Femur (tissue), 1 donor: ENCODE results near the gene GRB10.
"Not testable (repeated sequence)": the region's sequence is repeated elsewhere in the genome, so short reads cannot be mapped to it uniquely, and the experiment has no call there.

Experiments used
- DNase-seq: peaks from one replicate; pipeline ENCODE4 v3.0.0-alpha.2; 2017

The GRB10 gene

DNA sequence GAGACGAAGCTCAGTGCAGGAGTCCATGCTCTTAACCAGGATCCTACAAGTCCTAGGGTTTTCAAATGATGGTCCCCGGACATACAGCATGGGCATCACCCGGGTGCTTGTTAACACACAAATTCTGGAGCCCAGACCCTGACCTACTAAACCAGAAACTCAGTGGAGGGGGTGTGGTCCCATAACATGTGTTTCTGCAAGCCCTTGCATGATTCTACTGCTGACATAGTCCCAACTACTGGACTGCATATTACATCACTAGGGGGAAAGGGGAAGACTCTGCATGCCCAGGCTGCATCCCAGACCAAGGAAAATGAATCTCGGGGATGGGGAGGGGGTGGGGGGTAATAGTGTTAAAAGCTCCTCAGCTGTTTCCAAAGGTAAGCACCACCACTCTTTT lies 40.3 kb downstream of the GRB10 start:
- DNase-seq, result no peak

GRCh38 chr7:50739744-50740435 lies 42.8 kb downstream of the GRB10 start:
- DNase-seq, result no peak

DNA sequence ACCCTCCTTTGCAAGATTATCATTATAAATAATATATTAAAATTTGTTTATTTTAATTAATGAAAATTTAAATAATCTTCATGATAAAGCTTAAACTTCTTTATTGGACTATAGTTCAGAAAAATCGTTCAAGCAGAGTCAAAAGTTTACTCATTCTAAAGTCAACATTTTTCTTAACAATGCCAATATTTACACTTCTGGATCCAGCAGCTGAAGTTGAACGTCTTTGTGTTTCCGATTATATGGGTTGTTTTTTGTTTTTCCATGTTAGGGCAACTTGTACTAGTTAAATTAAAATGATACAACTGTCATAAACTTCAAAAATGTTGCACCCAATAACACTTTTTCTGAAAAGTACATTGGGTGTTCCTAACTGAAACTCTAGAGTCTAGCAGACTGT lies 43.8 kb downstream of the GRB10 start:
- DNase-seq, result no peak

DNA sequence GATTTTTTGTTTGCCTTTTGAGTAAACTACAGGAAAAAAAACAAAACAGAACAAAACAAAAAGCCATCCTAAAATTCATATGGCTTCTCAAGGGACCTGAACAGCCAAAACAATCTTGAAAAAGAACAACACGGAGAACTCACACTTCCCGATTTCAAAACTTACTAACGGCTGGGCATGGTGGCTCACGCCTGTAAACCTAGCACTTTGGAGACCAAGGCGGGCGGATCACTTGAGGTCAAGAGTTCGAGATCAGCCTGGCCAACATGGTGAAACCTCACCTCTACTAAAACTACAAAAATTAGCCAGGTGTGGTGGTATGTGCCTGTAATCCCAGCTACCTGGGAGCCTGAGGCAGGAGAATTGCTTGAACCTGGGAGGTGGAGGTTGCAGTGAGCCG lies 46.9 kb downstream of the GRB10 start:
- DNase-seq, result not testable (repeated sequence)

- DNase-seq, result no peak
Measured at GRCh38 chr7:50735333-50735732, 47.4 kb downstream of the GRB10 start.

DNA sequence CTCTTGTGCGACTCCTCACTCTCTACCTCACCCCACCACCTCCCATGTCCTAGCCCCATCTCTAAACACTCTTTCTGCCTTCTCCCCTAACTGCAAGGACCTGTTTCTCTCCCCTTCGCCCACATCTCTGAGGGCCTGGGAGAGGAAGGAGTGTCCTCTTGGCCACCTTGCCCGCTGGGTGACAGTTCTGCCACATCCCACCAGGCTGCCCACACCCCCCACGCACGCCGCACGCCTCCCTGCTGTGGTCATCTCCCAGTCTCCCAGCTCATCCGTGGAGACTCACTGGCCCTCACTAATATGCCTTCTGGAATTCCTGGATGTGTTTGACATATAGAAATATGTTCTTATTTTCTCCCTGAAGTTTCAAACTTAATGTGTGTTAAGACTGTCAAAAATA lies 48.5 kb downstream of the GRB10 start:
- no peak for DNase-seq

DNA sequence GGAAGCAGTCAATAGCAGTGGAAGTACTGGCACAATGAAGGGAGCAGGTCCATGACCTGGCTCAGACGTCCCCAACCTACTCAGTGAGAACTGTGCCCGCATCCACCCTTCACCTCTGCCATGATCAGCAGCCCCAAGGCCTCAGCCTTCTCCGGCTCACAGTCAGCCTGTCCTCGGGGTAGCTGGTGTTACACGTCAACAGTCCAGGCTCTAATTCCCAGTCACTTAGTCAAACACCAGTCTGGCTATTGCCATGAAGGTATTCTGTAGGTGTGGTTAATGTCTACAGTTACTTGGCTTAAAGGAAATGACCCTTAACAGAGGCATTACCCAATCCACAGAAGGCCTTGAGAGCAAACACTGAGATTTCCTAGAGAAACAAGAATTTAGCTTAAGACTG lies 49.1 kb downstream of the GRB10 start:
- no peak for DNase-seq

GRCh38 chr7:50731703-50732582 lies 50.8 kb downstream of the GRB10 start:
- DNase-seq, result no peak

GRCh38 chr7:50730446-50731400 lies 52.0 kb downstream of the GRB10 start:
- DNase-seq, result no peak

DNA sequence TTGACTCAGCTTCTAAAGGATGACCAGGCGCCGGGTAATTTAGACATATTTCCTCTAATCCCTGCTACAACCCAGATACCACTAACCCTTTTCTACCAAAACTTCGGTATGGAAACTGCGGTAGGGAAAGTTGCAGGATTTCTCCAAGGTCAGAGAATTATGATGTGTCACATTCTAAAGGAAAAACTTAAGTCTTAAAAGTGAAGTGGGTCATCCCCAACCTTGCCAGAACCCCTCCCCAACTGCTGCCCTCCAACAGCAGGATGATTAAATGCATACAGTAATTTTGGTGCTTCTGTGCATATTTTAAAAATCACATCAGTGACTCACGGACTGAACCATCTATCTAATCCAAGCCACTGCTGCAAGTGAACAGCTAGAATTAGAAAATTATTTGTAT lies 52.7 kb downstream of the GRB10 start:
- no peak for DNase-seq

- DNase-seq, result no peak
Measured at GRCh38 chr7:50728184-50728583, 54.5 kb downstream of the GRB10 start.

DNA sequence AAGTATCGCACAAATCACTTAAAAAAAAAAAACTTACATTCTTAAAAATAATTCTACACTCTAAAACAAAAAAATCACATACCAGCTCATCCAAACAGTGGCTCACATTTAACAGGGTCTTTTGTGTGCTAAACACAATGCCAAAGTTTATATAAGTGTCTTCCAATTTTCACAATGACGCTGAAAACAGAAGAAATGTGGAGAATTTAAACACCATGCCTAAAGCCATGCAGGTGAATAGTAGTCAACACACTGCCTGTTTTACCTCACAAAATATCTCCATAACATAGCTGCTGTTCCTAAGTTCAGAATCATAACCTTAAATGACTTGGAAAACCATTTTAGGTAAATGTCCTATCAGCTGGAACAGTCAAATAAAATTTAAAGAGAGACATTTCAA lies 55.0 kb downstream of the GRB10 start:
- no peak for DNase-seq

DNA sequence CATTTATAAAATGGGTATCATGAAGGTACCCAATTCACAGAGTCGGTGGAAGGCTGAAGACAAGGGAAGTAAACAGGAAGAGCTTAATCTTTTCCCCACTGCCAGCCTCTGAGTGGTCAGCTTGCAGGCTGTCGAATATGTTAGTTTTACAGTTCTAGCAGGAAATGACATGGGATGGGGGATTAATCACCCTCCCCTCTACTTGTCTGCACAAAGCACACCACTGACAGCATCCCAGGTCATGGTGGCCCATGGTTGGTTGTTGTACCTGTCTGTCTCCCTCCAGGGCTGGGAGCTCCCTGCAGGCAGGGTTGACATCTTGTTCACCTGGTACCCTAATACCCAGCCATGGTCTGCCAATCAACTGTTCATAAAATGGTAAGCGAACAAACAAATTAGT lies 55.6 kb downstream of the GRB10 start:
- no peak for DNase-seq

- DNase-seq, result no peak
Measured at GRCh38 chr7:50725774-50726173, 56.9 kb downstream of the GRB10 start.

GRCh38 chr7:50724526-50725520 lies 57.9 kb downstream of the GRB10 start:
- no peak for DNase-seq

GRCh38 chr7:50723888-50724287 lies 58.8 kb downstream of the GRB10 start:
- DNase-seq, result no peak

DNA sequence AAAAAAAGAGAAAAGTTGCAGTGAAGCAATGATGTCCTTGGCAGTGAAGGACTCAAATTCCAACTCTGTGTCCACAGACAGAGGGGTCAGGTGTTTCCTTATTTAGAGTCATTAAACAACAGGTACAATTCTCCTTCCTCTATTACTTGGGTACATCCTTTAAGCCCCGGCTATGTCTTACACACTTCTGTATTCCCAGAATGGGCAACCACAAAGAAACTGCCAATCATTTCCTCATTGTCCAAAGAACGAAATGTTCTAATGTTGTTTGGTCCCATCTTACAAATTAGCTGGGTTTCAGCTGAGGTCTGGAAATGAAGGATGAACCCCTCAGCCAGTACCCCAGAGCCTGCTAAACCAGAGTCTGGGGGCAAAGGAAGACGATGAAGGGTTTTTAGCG lies 59.5 kb downstream of the GRB10 start:
- DNase-seq, result no peak

DNA sequence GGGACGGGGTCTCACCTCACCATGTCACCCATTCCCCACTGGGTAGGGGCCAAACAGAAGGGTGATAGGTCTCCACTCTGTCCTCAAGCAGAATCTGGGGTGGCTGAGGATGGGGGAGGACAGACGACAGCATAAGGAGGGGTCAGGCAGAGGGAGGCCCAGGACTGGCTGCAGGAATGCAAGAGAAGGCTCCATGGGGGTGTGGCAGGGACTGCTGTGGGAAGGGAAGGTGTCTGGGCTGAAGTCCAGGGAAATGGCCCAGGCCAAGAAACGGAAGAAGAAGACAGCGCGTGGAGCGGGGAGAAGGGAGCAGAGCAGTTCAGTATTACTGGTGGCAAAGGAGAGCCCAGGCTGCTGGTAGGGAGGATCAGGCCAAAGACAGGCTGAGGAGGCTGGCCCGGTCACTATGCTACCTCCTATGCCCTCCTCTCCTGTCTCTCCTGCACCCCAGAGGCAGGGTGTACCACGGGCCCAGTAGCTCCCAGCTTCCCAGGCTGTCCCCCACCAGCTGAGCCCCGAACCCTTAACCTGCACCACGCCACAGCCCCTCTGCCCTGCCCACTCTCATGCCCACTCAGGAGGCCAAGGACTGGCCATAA lies 60.9 kb downstream of the GRB10 start:
- DNase-seq, result no peak

DNA sequence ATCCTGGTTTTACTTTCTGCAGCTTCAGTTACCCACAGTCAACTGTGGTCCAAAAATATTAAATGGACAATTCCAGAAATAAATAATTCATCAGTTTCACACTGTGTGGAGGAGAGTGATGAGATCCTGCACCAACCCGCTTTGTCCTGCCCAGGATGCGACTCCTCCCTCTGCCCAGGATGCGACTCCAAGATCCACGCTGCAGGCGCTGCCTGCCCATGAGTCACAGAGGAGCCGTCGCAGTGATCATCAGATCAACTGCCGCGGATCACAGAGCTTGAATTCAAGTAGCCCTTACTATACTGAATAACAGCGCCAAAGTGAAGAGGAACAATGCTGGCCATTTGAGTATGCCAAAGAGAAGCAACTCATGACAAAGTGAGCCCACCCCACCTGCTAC lies 61.5 kb downstream of the GRB10 start:
- DNase-seq, result no peak

DNA sequence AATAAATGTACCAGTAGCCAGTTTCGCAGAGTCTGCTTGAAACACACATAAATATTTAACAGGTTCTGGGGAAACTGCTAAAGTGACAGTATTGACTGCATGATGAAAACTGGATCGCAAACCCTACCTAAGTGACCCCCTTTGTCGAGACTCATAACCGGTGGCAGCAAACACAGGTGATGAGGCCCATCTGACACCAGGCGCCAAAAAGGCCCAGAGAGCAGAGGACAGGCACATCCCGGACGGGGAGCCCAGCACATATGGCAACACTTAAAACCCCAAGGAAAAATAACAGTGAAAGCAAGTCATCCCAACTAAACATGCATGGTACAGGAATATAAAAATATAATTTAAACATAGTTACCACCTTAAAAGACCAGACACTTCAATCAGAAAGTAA lies 62.4 kb downstream of the GRB10 start:
- no peak for DNase-seq

- no peak for DNase-seq
Measured at GRCh38 chr7:50718876-50719275, 63.8 kb downstream of the GRB10 start.

DNA sequence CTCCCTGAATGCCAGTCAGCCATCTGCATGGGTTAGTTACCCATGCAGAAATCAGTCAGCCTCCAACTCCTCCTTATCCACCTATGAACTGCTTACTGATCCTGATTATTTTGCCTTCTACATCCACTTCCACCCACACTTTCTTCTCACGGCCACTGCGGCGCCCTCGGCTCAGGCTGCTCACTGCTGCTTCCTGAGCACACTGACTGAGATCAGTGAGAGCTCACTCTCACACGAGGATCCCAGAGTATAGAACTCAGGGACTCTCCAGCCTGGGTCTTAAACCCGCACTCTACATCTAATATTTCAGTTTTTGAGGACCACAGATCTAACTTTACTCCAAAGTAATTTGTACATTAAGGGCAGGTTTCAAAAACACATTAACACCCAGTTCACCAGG lies 64.4 kb downstream of the GRB10 start:
- no peak for DNase-seq
